HG02970 (cell line): ENCODE data around the gene ST6GALNAC6.

Experiments
- ATAC-seq: cut with Tn5 transposase; IDR thresholded peaks from one replicate; pipeline ENCODE4 v1.9.1; 2021; ENCODE audit warnings: mild to moderate bottlenecking, moderate library complexity, moderate number of reproducible peaks; ENCODE audit not compliant: unreplicated experiment, low FRiP score

The ST6GALNAC6 gene

GRCh38 chr9:127918183-127919107, 19.0 kb upstream of the ST6GALNAC6 start:
- no peak for ATAC-seq

- ATAC-seq: no peak
Measured at GRCh38 chr9:127917603-127918002, 18.2 kb upstream of the ST6GALNAC6 start.

GRCh38 chr9:127916720-127917581, 17.5 kb upstream of the ST6GALNAC6 start, which contains the start of gene ST6GALNAC4:
TSS of gene ST6GALNAC4 (minus strand) at chr9:127917041. CDS start at chr9:127916419, 622 bp downstream.
- peak; percentile 63 for ATAC-seq

- ATAC-seq: no peak
Measured at GRCh38 chr9:127915801-127916719, 16.7 kb upstream of the ST6GALNAC6 start.

- no peak for ATAC-seq
Measured at GRCh38 chr9:127915325-127915752, 15.9 kb upstream of the ST6GALNAC6 start.

GRCh38 chr9:127913682-127914081, 14.3 kb upstream of the ST6GALNAC6 start:
- ATAC-seq: no peak

- ATAC-seq: no peak
Measured at GRCh38 chr9:127912882-127913281, 13.5 kb upstream of the ST6GALNAC6 start.

- ATAC-seq: no peak
Measured at GRCh38 chr9:127912296-127912695, 12.9 kb upstream of the ST6GALNAC6 start.

- no peak for ATAC-seq
Measured at GRCh38 chr9:127910613-127911205, 11.3 kb upstream of the ST6GALNAC6 start.

- ATAC-seq: no peak
Measured at GRCh38 chr9:127909839-127910273, 10.5 kb upstream of the ST6GALNAC6 start.

GRCh38 chr9:127908660-127908926, 9.2 kb upstream of the ST6GALNAC6 start:
- ATAC-seq: no peak

GRCh38 chr9:127907867-127908659, 8.7 kb upstream of the ST6GALNAC6 start:
- no peak for ATAC-seq

GRCh38 chr9:127905788-127906191, 6.4 kb upstream of the ST6GALNAC6 start:
- ATAC-seq: no peak

- no peak for ATAC-seq
Measured at GRCh38 chr9:127905004-127905728, 5.8 kb upstream of the ST6GALNAC6 start.

GRCh38 chr9:127904561-127905003, 5.2 kb upstream of the ST6GALNAC6 start:
- no peak for ATAC-seq

- no peak for ATAC-seq
Measured at GRCh38 chr9:127903557-127904475, 4.4 kb upstream of the ST6GALNAC6 start.

GRCh38 chr9:127898433-127899127, 823 bp downstream of the ST6GALNAC6 start:
- no peak for ATAC-seq
